Neural progenitor cell (in vitro differentiated cells): Measurements from ENCODE around the gene MRPS10. TPM values are rescaled to one million over a fixed set of nuclear protein-coding genes. Genes with fewer than 3 reads are reported as not detected.

Experiments used
- DNase-seq: peaks from one replicate; pipeline ENCODE4 v3.0.0-alpha.2; 2016; ENCODE audit warnings: low spot score
- H2AFZ ChIP-seq: fragments of 200-600 bp; sonication (generic); replicated peaks from 2 replicates; pipeline ENCODE4 v1.6.1; 2016; ENCODE audit warnings: antibody characterized with exemption
- H3F3A ChIP-seq: fragments of 200-600 bp; sonication (generic); 2 replicates; pipeline ENCODE4 v1.6.1; 2016; ENCODE audit warnings: antibody characterized with exemption, low read depth
- H3K27ac ChIP-seq: fragments of 200-600 bp; sonication (generic); 2 replicates; pipeline ENCODE4 v1.5.1; 2016; ENCODE audit warnings: mild to moderate bottlenecking
- H3K27me3 ChIP-seq: fragments of 200-600 bp; sonication (generic); 2 replicates; pipeline ENCODE4 v1.6.1; 2016; ENCODE audit warnings: mild to moderate bottlenecking, moderate library complexity
- H3K36me3 ChIP-seq: fragments of 200-600 bp; sonication (generic); 2 replicates; pipeline ENCODE4 v1.5.1; 2016
- H3K4me1 ChIP-seq: fragments of 200-600 bp; sonication (generic); 2 replicates; pipeline ENCODE4 v1.6.1; 2016; ENCODE audit warnings: mixed run types
- H3K4me2 ChIP-seq: fragments of 200-600 bp; sonication (generic); 2 replicates; pipeline ENCODE4 v1.6.1; 2016
- H3K4me3 ChIP-seq: fragments of 200-600 bp; sonication (generic); 2 replicates; pipeline ENCODE4 v1.5.1; 2016
- H3K79me2 ChIP-seq: fragments of 200-600 bp; sonication (generic); 2 replicates; pipeline ENCODE4 v1.6.1; 2016; ENCODE audit warnings: low read depth
- H3K9ac ChIP-seq: fragments of 200-600 bp; sonication (generic); 2 replicates; pipeline ENCODE4 v1.6.1; 2016
- H3K9me3 ChIP-seq: fragments of 200-600 bp; sonication (generic); 2 replicates; pipeline ENCODE4 v1.5.1; 2016; ENCODE audit warnings: low read depth
- H4K20me1 ChIP-seq: fragments of 200-600 bp; sonication (generic); 2 replicates; pipeline ENCODE4 v1.6.1; 2016; ENCODE audit warnings: low read depth
- H3K27ac Mint-ChIP-seq: 3 replicates; pipeline ENCODE4 v1.8.0; 2021; ENCODE audit warnings: mixed read lengths
- H3K27me3 Mint-ChIP-seq: 2 replicates; pipeline ENCODE4 v1.8.0; 2022; ENCODE audit warnings: low read depth, mild to moderate bottlenecking, inconsistent platforms, moderate library complexity, mixed read lengths; ENCODE audit not compliant: insufficient read depth
- H3K36me3 Mint-ChIP-seq: 3 replicates; pipeline ENCODE4 v1.8.0; 2021; ENCODE audit warnings: mixed read lengths
- H3K4me1 Mint-ChIP-seq: 3 replicates; pipeline ENCODE4 v1.8.0; 2021; ENCODE audit warnings: mixed read lengths
- H3K4me3 Mint-ChIP-seq: 3 replicates; pipeline ENCODE4 v1.8.0; 2021; ENCODE audit warnings: mild to moderate bottlenecking, moderate library complexity, mixed read lengths
- H3K9me3 Mint-ChIP-seq: 3 replicates; pipeline ENCODE4 v1.8.0; 2020; ENCODE audit warnings: mixed read lengths
- EZH2 ChIP-seq: fragments of 200-600 bp; sonication (generic); IDR thresholded peaks from 2 replicates; pipeline ENCODE4 v1.6.1; 2017; ENCODE audit warnings: antibody characterized with exemption, mild to moderate bottlenecking, moderate library complexity
- EZH2phosphoT487 ChIP-seq: fragments of 200-600 bp; sonication (generic); IDR thresholded peaks from 2 replicates; pipeline ENCODE4 v1.6.1; 2017; ENCODE audit warnings: antibody characterized with exemption
- total RNA-seq: library from RNA; depleted of rRNA; stranded (reverse); fragments of >200 nt; gene quantifications from 2 replicates; pipeline ENCODE4 v1.2.3, GENCODE V29; 2015; ENCODE audit warnings: low replicate concordance
- TF ChIP-seq, protein P1 (sequence below): fragments of 200-600 bp; sonication (generic); IDR thresholded peaks from 2 replicates; pipeline ENCODE4 v1.5.1; 2017; ENCODE audit warnings: antibody characterized with exemption, mild to moderate bottlenecking

The MRPS10 gene
- total RNA-seq, 1 donor from 2014 or later, result 68.0 TPM

DNA sequence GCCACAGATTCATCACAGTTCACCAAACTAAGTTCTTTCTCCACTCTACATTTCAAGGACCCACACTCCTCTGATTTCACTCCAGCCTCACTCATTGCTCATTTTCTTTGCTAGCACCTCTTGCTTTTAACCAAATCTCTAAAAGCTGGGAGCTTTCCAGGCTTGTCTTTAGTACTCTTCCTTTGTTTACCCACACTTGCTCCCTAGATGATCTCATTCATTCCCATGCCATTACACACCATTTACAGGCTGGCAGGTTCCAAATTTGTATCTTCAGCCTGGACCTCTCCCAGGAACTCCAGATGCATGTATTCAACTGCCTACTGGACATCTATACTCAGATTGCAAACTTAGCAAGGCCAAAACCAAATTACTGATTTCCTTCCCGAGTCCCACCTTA lies 17.6 kb downstream of the MRPS10 start:
- no peak for TF ChIP-seq EZH2
- TF ChIP-seq EZH2phosphoT487, result no peak
- TF ChIP-seq, protein P1, sequence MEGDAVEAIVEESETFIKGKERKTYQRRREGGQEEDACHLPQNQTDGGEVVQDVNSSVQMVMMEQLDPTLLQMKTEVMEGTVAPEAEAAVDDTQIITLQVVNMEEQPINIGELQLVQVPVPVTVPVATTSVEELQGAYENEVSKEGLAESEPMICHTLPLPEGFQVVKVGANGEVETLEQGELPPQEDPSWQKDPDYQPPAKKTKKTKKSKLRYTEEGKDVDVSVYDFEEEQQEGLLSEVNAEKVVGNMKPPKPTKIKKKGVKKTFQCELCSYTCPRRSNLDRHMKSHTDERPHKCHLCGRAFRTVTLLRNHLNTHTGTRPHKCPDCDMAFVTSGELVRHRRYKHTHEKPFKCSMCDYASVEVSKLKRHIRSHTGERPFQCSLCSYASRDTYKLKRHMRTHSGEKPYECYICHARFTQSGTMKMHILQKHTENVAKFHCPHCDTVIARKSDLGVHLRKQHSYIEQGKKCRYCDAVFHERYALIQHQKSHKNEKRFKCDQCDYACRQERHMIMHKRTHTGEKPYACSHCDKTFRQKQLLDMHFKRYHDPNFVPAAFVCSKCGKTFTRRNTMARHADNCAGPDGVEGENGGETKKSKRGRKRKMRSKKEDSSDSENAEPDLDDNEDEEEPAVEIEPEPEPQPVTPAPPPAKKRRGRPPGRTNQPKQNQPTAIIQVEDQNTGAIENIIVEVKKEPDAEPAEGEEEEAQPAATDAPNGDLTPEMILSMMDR, result no peak
- H3K4me3 Mint-ChIP-seq, result no peak overlapping the region
- no peak overlapping the region for H3K4me2 ChIP-seq

DNA sequence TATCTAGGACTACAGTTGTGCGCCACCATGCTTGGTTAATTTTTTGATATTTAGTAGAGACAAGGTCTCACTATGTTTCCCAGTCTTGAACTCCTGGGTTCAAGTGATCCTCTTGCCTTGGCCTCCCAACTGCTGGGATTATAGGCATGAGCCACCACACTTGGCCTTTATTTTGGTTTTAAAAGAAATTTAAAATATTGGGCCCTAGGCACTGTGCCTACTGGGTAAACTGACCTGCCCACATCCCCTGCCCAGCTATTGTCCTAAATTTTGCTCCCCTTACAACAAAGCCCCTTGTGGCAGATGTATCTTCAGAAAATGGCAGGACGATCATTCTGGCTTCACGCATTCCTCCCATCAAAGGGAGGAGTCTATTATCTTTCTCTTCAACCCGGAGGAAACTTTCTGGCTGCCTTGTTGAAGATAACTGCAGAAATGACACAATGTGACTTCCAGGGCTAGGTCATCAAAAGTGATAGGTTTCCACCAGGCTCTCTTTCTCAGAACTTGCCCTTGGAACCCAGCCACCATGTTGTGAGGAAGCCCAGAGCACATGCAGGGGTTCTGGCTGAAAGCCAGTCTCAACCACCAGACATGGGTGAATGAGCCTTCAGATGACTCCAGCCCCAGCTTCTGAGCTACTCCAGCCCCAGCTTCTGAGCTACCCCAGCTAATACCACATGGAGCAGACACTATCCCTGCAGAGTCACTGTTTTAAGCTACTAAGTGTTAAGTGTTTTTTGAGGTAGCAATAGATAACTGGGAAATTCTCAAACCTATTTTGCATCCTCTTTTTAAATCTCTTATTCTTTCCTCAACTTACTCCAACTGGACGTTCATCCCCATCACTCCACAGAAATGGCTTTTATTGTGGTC lies 18.3 kb downstream of the MRPS10 start:
- H2AFZ ChIP-seq, result no peak overlapping the region
- H3K9me3 ChIP-seq, result no peaks in the 10 kb centered on the region
- H3K4me2 ChIP-seq, result no peak overlapping the region
- H3K4me1 ChIP-seq, result peaks cover 3% of the 10 kb centered on the region
- Mint-ChIP-seq H3K27ac (no peak overlapping the region), H3K36me3 (peaks cover 5% of the 10 kb centered on the region), H3K9me3 (no peaks in the 10 kb centered on the region), H3K27me3 (peaks cover 2% of the 10 kb centered on the region), H3K4me3 (no peak overlapping the region), H3K4me1 (peaks cover 5% of the 10 kb centered on the region)
- DNase-seq, result no peak
- H4K20me1 ChIP-seq, result no peaks in the 10 kb centered on the region
- H3K27ac ChIP-seq, result no peak overlapping the region
- H3K36me3 ChIP-seq, result no peaks in the 10 kb centered on the region
- TF ChIP-seq EZH2phosphoT487, result no peak
- no peak for TF ChIP-seq EZH2
- TF ChIP-seq, protein P1, result no peak
- H3F3A ChIP-seq, result peaks cover 6% of the 10 kb centered on the region
- H3K27me3 ChIP-seq, result no peaks in the 10 kb centered on the region
- H3K4me3 ChIP-seq, result no peak overlapping the region
- no peaks in the 10 kb centered on the region for H3K79me2 ChIP-seq
- H3K9ac ChIP-seq, result no peak overlapping the region

More for the DNA sequence above, 17.6 kb downstream of the MRPS10 start:
- no peaks in the 10 kb centered on the region for H3K27me3 ChIP-seq
- peaks cover 5% of the 10 kb centered on the region for H3K36me3 Mint-ChIP-seq
- no peaks in the 10 kb centered on the region for H3K9me3 Mint-ChIP-seq
- peaks cover 3% of the 10 kb centered on the region for H3K4me1 ChIP-seq
- peaks cover 6% of the 10 kb centered on the region for H3F3A ChIP-seq
- no peak overlapping the region for H3K27ac Mint-ChIP-seq
- no peaks in the 10 kb centered on the region for H3K9me3 ChIP-seq
- H3K79me2 ChIP-seq, result no peaks in the 10 kb centered on the region
- H3K27me3 Mint-ChIP-seq, result peaks cover 4% of the 10 kb centered on the region
- no peaks in the 10 kb centered on the region for H4K20me1 ChIP-seq
- no peak overlapping the region for H3K4me3 ChIP-seq
- H3K36me3 ChIP-seq, result no peaks in the 10 kb centered on the region
- no peak for DNase-seq
- peaks cover 5% of the 10 kb centered on the region for H3K4me1 Mint-ChIP-seq
- H2AFZ ChIP-seq, result no peak overlapping the region
- H3K9ac ChIP-seq, result no peak overlapping the region
- no peak overlapping the region for H3K27ac ChIP-seq

DNA sequence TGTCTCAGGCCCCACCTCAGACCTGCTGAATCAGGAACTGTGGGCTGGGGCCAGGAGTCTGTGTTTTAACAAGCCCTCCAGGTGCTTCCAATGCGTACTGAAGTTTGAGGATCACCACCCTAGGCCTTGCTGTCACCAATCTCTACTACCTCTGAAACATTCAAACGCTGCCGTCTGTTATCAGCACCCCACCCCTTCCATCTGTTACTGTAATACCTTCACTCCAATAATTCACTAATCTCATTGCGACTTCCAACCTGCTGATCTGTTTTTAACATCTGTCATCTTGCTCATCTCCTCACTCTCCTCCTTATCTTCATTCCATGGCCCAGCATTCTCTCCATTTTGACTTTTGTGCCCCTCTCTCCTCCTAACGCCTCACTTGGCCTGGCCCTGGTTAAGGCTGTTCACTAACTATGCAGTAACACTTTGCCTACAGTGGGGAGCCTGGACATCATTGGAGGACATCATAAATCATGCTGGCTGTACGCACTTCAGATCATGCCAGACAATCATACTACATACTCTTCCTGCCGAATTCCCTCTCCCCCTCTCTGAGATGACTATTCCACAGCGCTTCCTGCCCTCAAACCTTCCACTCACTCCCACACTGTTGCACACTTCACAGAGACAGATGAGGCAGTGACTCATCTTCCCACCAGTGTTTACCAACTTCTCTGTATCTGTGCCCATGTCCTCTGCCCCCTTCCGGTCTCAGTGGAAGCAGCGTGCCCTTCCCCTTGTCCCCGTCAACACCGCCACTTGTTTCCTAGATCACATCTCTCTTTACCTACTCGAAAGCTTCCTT lies 19.9 kb downstream of the MRPS10 start:
- Histone ChIP-seq H3K4me3 (no peak overlapping the region), H3K4me1 (peaks cover 14% of the 10 kb centered on the region), H3K27me3 (no peaks in the 10 kb centered on the region), H3K27ac (no peak overlapping the region), H3K9ac (no peak overlapping the region), H2AFZ (no peak overlapping the region), H4K20me1 (no peaks in the 10 kb centered on the region), H3K79me2 (no peaks in the 10 kb centered on the region), H3F3A (peaks cover 3% of the 10 kb centered on the region), H3K9me3 (no peaks in the 10 kb centered on the region), H3K4me2 (no peak overlapping the region), H3K36me3 (no peaks in the 10 kb centered on the region)
- H3K36me3 Mint-ChIP-seq, result peaks cover 5% of the 10 kb centered on the region
- no peak overlapping the region for H3K4me3 Mint-ChIP-seq
- no peaks in the 10 kb centered on the region for H3K9me3 Mint-ChIP-seq
- no peak for DNase-seq
- H3K4me1 Mint-ChIP-seq, result peaks cover 9% of the 10 kb centered on the region
- H3K27me3 Mint-ChIP-seq, result peaks cover 2% of the 10 kb centered on the region
- H3K27ac Mint-ChIP-seq, result no peak overlapping the region
- TF ChIP-seq, protein P1, result no peak
- TF ChIP-seq EZH2phosphoT487, result no peak
- TF ChIP-seq EZH2, result no peak
